ENCODE results near the gene ESYT2. TPM values are rescaled to one million over a fixed set of nuclear protein-coding genes. Genes with fewer than 3 reads are reported as not detected.

Gene ESYT2
- total RNA-seq, 1 experiment from 2014 or later, result 39.0 TPM

GRCh38 chr7:158843771-158844170 is 14.5 kb upstream of the ESYT2 start:
- no CpG with 5 or more reads among the region's 4 CpGs for WGBS (ENCODE audit: extremely low coverage, insufficient read length, low lambda C conversion rate)
- Histone ChIP-seq H3K9me3 (ENCODE audit: control insufficient read depth, low read depth, low read length) (peaks cover 17% of the 10 kb centered on the region), H3K79me2 (ENCODE audit: insufficient read depth, low read length) (no peaks in the 10 kb centered on the region), H3T11ph (ENCODE audit: low read length) (no peak overlapping the region), H3K4ac (ENCODE audit: low read depth, low read length) (no peak overlapping the region), H3K18ac (ENCODE audit: insufficient read length, low read depth, low read length) (no peak overlapping the region), H4K8ac (replicated peaks; ENCODE audit: insufficient read length, low read depth, low read length) (no peak overlapping the region), H3K79me1 (ENCODE audit: insufficient read depth, low read depth, low read length, poor library complexity, severe bottlenecking) (no peaks in the 10 kb centered on the region), H4K91ac (ENCODE audit: insufficient read length, low read depth, low read length) (no peak overlapping the region), H3K27ac (ENCODE audit: insufficient read length, low read depth, low read length) (peak overlapping the region; percentile 30), H2BK15ac (ENCODE audit: low read depth, low read length) (no peak overlapping the region), H3K56ac (ENCODE audit: insufficient read length, low read depth, low read length) (no peak overlapping the region), H2BK120ac (ENCODE audit: low read depth, low read length, poor library complexity, severe bottlenecking) (no peak overlapping the region), H4K5ac (ENCODE audit: insufficient read length, low read depth, low read length) (no peak overlapping the region), H3K23me2 (ENCODE audit: insufficient read length, low read depth, low read length, poor library complexity, severe bottlenecking) (no peaks in the 10 kb centered on the region), H2AK5ac (ENCODE audit: insufficient read length, low read length) (no peak overlapping the region), H4K20me1 (ENCODE audit: control insufficient read depth, insufficient read depth, insufficient read length) (no peaks in the 10 kb centered on the region), H3K9ac (ENCODE audit: extremely low read depth, insufficient read length, low read length) (no peak overlapping the region), H3K27me3 (ENCODE audit: insufficient read depth, low read length) (no peaks in the 10 kb centered on the region), H3K14ac (ENCODE audit: insufficient read depth, low read length) (no peak overlapping the region), H2BK12ac (ENCODE audit: insufficient read length, low read depth, low read length) (no peak overlapping the region), H3K4me2 (ENCODE audit: insufficient read depth, insufficient read length, low read length) (peak overlapping the region; percentile 46), H2BK5ac (ENCODE audit: insufficient read length, low read length) (no peak overlapping the region), H2BK20ac (ENCODE audit: low read depth, low read length, poor library complexity, severe bottlenecking) (no peak overlapping the region), H2AFZ (ENCODE audit: low read length) (no peak overlapping the region), H3K23ac (ENCODE audit: insufficient read length, low read depth, low read length) (no peak overlapping the region), H3K4me1 (ENCODE audit: insufficient read depth, low read length) (peaks cover 4% of the 10 kb centered on the region; the same call in 1 of the 2 replicates)
- TF ChIP-seq CTCF (conservative IDR thresholded peaks at IDR 0.05), result no peak
- no peaks in the 10 kb centered on the region for H3K27me3 Mint-ChIP-seq (ENCODE audit: low read depth)
- peaks cover 17 to 23% of the 10 kb centered on the region in 2 experiments for H3K4me1 Mint-ChIP-seq
- H3K27ac Mint-ChIP-seq, result peak overlapping the region in 2 of 3 experiments; percentile 40 to 92; a peak in 3 of 7 replicates
- DNase-seq, result no peak
- peaks cover 5 to 27% (median 14%) of the 10 kb centered on the region in 3 experiments; a peak in 6 of 7 replicates for H3K36me3 Mint-ChIP-seq (ENCODE audit: insufficient read depth in 1 of 3, low read depth in 3 of 3)
- H3K9me3 Mint-ChIP-seq, result peaks cover 30 to 31% of the 10 kb centered on the region in 2 experiments
- H3K4me3 Mint-ChIP-seq, result no peak overlapping the region; a peak in 1 of 5 replicates
